GM12892 (cell line): ENCODE data around the gene TNFRSF12A.

Experiments used
- POLR2A ChIP-seq: IDR thresholded peaks from 2 replicates; pipeline ENCODE4 v1.6.1; 2011; ENCODE audit warnings: low read depth, low read length, control low read depth
- TAF1 ChIP-seq: IDR thresholded peaks from 2 replicates; pipeline ENCODE4 v1.6.1; 2011; ENCODE audit warnings: low read depth, mild to moderate bottlenecking, control low read depth, low read length, borderline replicate concordance

DNA sequence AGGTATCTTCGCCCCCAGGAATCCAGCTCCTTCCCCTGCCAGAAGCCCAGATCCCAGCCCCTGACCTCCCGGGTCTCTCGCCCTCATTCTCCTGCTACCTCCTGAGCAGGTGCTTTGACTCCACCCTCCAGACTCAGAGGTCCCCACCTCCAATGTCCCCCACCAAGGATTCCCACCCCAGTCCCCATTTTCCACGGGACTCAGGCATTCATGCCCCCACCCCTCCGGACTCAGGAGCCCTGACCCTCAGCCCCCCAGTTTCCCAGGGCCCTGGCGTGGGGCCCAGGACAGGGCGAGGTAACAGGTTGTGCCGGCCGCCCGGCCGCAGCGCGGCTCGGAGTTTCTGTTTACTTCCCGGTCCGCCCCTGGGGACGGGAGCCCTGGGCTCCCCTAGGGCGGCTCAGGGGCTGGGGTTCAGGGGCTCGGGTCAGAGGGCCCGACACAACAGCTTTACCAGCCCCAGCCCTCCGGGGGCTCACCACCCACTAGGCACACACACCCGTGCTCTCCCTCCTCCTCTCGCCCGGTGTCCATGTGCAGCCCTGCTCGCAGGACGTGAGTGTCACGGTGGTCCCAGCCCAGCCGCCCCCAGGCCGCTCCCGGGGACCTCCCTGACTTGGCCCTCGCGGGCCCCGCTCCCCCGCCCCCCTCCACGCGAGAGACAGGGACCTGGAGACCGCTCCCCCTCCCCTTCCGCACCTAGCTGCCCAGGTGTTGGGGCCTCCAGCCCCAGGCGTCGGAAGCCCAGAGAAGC, 16.0 kb downstream of the TNFRSF12A start:
- no peak for TF ChIP-seq TAF1
- TF ChIP-seq POLR2A = no peak
